Ishikawa (cell line): ENCODE measurements around the gene GRIN1.

Source experiments
- CEBPB ChIP-seq: IDR thresholded peaks from 2 replicates; pipeline ENCODE4 v1.6.1; 2012
- CREB1 ChIP-seq: IDR thresholded peaks from 2 replicates; pipeline ENCODE4 v1.6.1; 2012; ENCODE audit warnings: low read depth
- EP300 ChIP-seq: IDR thresholded peaks from 2 replicates; pipeline ENCODE4 v1.6.1; 2012; ENCODE audit warnings: borderline replicate concordance
- FOXM1 ChIP-seq: IDR thresholded peaks from 2 replicates; pipeline ENCODE4 v1.6.1; 2012; ENCODE audit warnings: low read depth, borderline replicate concordance
- RAD21 ChIP-seq: IDR thresholded peaks from 2 replicates; pipeline ENCODE4 v1.6.1; 2012; ENCODE audit warnings: low read depth
- TCF12 ChIP-seq: IDR thresholded peaks from 2 replicates; pipeline ENCODE4 v1.6.1; 2012; ENCODE audit warnings: low read depth
- ZBTB7A ChIP-seq: IDR thresholded peaks from 2 replicates; pipeline ENCODE4 v1.6.1; 2012; ENCODE audit warnings: low read depth

DNA sequence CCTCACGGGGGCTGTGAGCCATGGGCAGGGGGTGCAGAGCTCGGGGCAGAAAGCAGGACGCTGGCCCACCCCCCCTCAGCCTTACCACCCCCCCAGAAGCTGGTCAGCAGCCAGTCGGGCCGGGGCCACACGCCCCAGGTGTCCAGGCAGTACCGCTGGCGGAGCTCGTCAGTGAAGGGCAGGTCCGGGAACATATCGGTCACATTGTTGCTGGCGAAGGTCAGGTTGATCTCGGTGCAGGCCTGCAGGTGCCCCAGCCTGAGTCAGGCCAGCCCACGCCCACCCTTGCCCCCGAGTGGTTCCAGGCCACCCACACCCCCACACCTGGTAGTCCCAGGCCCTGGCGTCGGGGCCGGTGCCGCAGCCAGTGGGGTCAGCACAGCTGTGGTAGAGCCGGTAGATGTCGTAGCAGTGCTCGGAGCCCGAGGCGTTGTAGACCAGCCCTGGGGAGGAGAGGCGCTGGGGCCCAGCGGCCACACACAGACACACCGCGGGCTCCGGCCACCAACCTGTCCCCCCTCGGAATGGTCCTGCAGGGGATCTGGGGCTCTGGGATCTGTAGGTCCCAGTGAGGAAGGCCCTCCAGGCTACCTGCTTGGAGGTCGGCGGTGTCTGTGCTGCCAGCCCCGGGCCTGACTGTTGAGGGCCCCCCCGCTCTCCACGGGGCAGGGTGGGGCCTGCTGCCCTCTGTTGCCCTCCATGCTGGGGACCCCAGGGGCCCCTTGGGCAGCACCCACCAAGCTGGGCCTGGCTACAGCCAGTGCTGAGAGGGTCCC, 27.0 kb upstream of the GRIN1 start:
- TF ChIP-seq CREB1 (no peak), EP300 (no peak), TCF12 (no peak), ZBTB7A (no peak), FOXM1 (no peak), CEBPB (no peak), RAD21 (no peak)
